B cell (primary cell): ENCODE data around the gene BEAN1.

Source experiments
- CTCF ChIP-seq: fragments of 200-600 bp; IDR thresholded peaks from one replicate; pipeline ENCODE4 v1.8.0; 2022; ENCODE audit warnings: antibody characterized with exemption, mild to moderate bottlenecking
- EZH2 ChIP-seq: IDR thresholded peaks from 2 replicates; pipeline ENCODE4 v1.6.1; 2012; ENCODE audit warnings: borderline replicate concordance, low read depth, mild to moderate bottlenecking, moderate library complexity, low read length; ENCODE audit not compliant: insufficient read depth, poor library complexity, severe bottlenecking

- TF ChIP-seq CTCF, result no peak
- TF ChIP-seq EZH2, result no peak
These were observed 86.1 kb downstream of the BEAN1 start for GRCh38 chr16:66513111-66513723.
